Mononuclear cell (primary cell): Measurements from ENCODE around the gene KLK3. TPM values are rescaled to one million over a fixed set of nuclear protein-coding genes. Genes with fewer than 3 reads are reported as not detected.

Source experiments
- H3K27me3 ChIP-seq: 2 replicates; pipeline ENCODE4 v1.6.0; 2011; ENCODE audit warnings: low read length, control low read depth; ENCODE audit not compliant: insufficient read depth
- H3K4me1 ChIP-seq: 2 replicates; pipeline ENCODE4 v1.5.1; 2011; ENCODE audit warnings: mild to moderate bottlenecking, low read length, control low read depth; ENCODE audit not compliant: insufficient read depth
- H3K4me3 ChIP-seq: 2 replicates; pipeline ENCODE4 v1.5.1; 2011; ENCODE audit warnings: mild to moderate bottlenecking, low read length, moderate library complexity
- H3K9me3 ChIP-seq: 2 replicates; pipeline ENCODE4 v1.5.1; 2011; ENCODE audit warnings: low read depth, mild to moderate bottlenecking, control low read depth, low read length
- total RNA-seq: library from RNA; depleted of rRNA; stranded (reverse); fragments of >200 nt; gene quantifications from one replicate; pipeline ENCODE4 v1.2.3, GENCODE V29; 2012

Gene KLK3
- total RNA-seq, 1 donor = 0.31 TPM

- H3K27me3 ChIP-seq = no peaks in the 10 kb centered on the region
- no peaks in the 10 kb centered on the region for H3K9me3 ChIP-seq
- no peaks in the 10 kb centered on the region for H3K4me1 ChIP-seq
- H3K4me3 ChIP-seq = no peak overlapping the region
Measured at GRCh38 chr19:50870417-50871089, 15.8 kb downstream of the KLK3 start.

DNA sequence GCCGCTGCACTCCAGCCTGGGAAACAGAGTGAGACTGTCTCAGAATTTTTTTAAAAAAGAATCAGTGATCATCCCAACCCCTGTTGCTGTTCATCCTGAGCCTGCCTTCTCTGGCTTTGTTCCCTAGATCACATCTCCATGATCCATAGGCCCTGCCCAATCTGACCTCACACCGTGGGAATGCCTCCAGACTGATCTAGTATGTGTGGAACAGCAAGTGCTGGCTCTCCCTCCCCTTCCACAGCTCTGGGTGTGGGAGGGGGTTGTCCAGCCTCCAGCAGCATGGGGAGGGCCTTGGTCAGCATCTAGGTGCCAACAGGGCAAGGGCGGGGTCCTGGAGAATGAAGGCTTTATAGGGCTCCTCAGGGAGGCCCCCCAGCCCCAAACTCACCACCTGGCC is 18.3 kb downstream of the KLK3 start, which contains the start of gene KLK2:
KLK2 (plus strand) TSS at position 384 of the 400 bp plus-strand sequence. CDS start 35 bp downstream, outside the sequence.
- no peak within 1 kb of the TSS for H3K4me3 ChIP-seq
- H3K27me3 ChIP-seq = no peaks in the 10 kb centered on the region
- no peaks in the 10 kb centered on the region for H3K9me3 ChIP-seq
- no peaks in the 10 kb centered on the region for H3K4me1 ChIP-seq

GRCh38 chr19:50874211-50874610 is 19.5 kb downstream of the KLK3 start:
- H3K9me3 ChIP-seq = no peaks in the 10 kb centered on the region
- H3K4me1 ChIP-seq = no peaks in the 10 kb centered on the region
- no peak overlapping the region for H3K4me3 ChIP-seq
- no peaks in the 10 kb centered on the region for H3K27me3 ChIP-seq

DNA sequence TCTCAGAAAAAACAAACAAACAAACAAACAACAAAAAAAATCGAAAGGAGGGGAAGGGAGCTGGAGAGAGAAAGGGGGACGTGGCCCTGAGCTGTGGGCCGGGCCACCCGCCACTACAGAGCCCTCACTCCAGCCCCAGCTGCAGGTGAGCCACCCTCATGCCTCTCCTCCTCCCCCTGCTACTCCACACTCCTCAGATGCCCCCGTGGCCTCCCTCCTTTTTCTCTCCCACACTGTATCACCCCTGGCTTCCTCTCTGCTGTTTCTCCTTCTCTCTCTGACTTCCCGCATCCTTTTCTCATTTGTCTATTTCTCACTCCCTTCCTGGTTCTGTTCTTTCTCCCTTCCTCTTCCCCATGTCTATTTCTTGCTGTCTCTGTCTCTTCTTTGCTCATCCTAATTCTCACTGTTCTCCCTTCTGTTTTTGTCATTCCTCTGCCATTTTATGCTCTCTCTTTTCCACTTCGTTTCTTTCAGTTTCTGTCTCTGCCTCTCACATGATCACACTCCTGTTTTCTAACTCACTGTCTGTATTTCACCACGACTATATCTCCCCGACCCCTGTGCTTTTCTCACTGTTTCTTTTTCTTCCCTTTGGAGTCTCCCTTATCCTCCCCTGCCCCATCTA is 21.2 kb downstream of the KLK3 start:
- Histone ChIP-seq H3K9me3 (no peaks in the 10 kb centered on the region), H3K27me3 (peaks cover 4% of the 10 kb centered on the region), H3K4me3 (no peak overlapping the region), H3K4me1 (no peaks in the 10 kb centered on the region)

- no peak overlapping the region for H3K4me3 ChIP-seq
- H3K27me3 ChIP-seq = peaks cover 4% of the 10 kb centered on the region
- no peaks in the 10 kb centered on the region for H3K4me1 ChIP-seq
- H3K9me3 ChIP-seq = no peaks in the 10 kb centered on the region
Measured at GRCh38 chr19:50876456-50876855, 21.7 kb downstream of the KLK3 start.

DNA sequence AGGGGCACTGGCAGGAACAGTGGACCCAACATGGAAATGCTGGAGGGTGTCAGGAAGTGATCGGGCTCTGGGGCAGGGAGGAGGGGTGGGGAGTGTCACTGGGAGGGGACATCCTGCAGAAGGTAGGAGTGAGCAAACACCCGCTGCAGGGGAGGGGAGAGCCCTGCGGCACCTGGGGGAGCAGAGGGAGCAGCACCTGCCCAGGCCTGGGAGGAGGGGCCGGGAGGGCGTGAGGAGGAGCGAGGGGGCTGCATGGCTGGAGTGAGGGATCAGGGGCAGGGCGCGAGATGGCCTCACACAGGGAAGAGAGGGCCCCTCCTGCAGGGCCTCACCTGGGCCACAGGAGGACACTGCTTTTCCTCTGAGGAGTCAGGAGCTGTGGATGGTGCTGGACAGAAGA is 22.6 kb downstream of the KLK3 start:
- Histone ChIP-seq H3K27me3 (peaks cover 4% of the 10 kb centered on the region), H3K9me3 (no peaks in the 10 kb centered on the region), H3K4me3 (no peak overlapping the region)

GRCh38 chr19:50878851-50879250 is 24.1 kb downstream of the KLK3 start:
- Histone ChIP-seq H3K27me3 (peaks cover 4% of the 10 kb centered on the region), H3K9me3 (no peaks in the 10 kb centered on the region), H3K4me3 (no peak overlapping the region), H3K4me1 (no peaks in the 10 kb centered on the region)

More for the DNA sequence above, 22.6 kb downstream of the KLK3 start:
- H3K4me1 ChIP-seq = no peaks in the 10 kb centered on the region

- H3K27me3 ChIP-seq = peaks cover 4% of the 10 kb centered on the region
- H3K9me3 ChIP-seq = no peaks in the 10 kb centered on the region
- H3K4me1 ChIP-seq = no peaks in the 10 kb centered on the region
- H3K4me3 ChIP-seq = no peak overlapping the region
Measured at GRCh38 chr19:50880241-50880640, 25.5 kb downstream of the KLK3 start.

DNA sequence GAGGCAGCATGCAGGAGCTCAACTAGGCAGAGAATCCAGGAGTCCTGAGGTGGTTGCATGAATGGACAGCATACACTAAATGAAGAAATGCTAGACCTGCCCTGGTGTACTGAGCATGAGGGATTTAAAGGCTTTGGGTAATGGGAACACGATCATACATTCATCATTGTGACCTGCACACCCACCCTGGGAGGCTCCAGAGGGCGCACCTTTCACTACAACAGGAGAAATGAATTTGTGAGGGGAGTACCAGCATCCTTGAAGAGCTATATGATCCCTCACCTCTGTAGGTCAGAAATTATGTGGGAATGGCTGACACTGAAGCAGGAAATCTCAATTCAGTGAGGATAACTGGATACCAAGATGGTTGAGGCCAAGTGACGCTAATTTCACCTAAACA is 27.5 kb downstream of the KLK3 start:
- Histone ChIP-seq H3K4me3 (no peak overlapping the region), H3K4me1 (no peaks in the 10 kb centered on the region), H3K9me3 (no peaks in the 10 kb centered on the region), H3K27me3 (peaks cover 4% of the 10 kb centered on the region)

DNA sequence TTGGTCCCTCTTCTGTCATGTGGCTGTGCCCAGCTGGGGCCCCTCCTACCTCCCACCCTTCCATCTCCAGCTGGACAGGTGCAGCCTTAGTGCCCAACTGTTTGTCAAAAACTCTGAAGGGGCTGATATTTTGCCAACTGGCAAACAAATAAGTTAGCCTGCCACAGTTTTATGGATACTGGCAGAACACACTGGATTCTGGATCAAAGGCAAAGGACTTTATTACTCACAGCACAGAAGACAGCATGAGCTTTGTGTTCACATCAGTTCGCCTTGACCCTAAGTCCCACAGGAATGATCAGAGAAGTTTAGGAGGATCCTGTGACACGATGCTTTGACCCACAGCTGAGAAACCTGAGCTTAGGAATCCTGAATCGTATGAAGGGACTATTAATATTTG is 34.9 kb downstream of the KLK3 start:
- peaks cover 2% of the 10 kb centered on the region for H3K27me3 ChIP-seq
- H3K9me3 ChIP-seq = no peaks in the 10 kb centered on the region
- H3K4me1 ChIP-seq = no peaks in the 10 kb centered on the region
- no peak overlapping the region for H3K4me3 ChIP-seq

DNA sequence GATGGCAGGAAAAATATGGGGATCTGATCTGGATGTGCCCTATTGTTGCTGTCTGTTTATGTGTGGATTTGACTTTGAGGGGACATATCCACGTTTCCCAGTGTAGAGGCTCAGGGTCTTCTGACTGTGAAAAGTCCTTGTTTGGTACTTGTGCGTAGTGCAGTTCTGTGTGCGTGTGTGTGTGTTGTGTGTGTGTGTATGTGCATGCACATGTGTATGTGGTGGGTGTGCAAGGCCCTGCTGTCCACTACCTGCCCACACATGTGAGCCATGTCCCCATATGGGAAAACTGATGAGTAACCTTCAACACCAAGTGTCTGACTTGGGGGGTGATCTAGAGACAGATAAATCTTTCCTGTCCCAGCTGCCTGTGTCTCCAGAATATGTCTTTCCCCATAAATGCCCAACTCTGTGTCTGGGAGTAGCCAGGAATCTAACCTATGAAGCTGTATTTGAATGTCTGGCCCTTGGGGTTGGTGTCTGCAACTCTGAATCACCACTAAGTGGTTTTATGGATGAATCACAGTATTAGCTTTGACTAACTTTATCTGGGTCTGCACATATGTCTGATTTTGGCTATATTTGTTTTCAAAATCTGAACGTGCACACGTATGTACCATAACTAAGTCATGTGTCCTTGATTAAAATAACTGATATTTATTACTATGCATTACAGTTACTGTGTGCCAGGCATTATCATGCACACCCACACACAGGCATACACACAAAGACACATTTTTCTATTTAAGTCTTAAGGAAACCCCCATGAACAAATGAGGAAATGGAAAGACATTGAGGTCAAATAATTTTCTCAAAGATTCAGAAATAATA is 35.9 kb downstream of the KLK3 start:
- Histone ChIP-seq H3K9me3 (no peaks in the 10 kb centered on the region), H3K4me1 (no peaks in the 10 kb centered on the region), H3K27me3 (peaks cover 2% of the 10 kb centered on the region), H3K4me3 (no peak overlapping the region)

- Histone ChIP-seq H3K4me1 (no peaks in the 10 kb centered on the region), H3K9me3 (no peaks in the 10 kb centered on the region), H3K4me3 (no peak overlapping the region), H3K27me3 (peaks cover 2% of the 10 kb centered on the region)
Measured at GRCh38 chr19:50891253-50891625, 36.5 kb downstream of the KLK3 start.

- Histone ChIP-seq H3K4me1 (no peaks in the 10 kb centered on the region), H3K4me3 (no peak overlapping the region), H3K9me3 (no peaks in the 10 kb centered on the region), H3K27me3 (peaks cover 2% of the 10 kb centered on the region)
Measured at GRCh38 chr19:50893047-50893736, 38.5 kb downstream of the KLK3 start.

DNA sequence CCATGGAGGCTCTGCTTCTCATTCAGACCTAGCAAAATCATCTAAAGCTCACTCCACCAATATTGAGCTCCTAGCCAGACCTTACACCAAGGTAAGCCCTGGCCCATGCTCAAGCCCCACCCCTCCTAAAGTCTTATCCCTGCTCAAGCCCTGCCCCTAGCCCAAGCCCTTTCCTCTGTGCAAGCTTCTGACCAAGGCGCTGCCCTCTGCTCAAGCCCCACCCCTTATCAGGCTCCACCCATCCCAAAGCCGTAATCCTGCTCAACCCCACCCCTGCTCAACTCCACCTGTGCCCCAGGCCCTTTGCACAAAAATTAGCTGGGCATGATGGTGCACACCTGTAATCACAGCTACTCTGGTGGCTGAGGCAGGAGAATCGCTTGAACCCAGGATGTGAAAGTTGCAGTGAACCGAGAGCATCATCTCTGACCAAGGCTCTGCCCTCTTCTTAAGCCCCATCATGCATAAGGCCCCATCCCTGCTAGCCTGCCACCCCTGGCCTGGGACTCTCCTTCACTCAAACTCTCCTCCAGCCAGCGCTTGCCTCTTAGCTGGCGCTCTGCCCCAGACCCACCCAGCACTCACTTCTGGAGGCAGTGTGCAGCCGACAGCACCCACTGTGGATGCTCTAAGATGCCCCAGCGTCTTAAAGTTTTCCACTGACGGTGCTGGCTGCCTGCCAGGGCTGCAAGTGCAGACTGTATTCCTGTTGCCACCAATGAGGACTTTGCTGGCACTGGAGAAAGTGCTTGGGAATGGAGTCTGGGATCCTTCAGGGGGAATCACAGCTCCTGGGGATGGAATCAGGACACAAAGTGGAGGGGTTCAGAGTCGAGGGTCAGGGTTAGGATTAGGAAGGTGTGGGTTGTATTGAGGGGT is 40.0 kb downstream of the KLK3 start:
- Histone ChIP-seq H3K27me3 (no peaks in the 10 kb centered on the region), H3K4me3 (no peak overlapping the region), H3K9me3 (no peaks in the 10 kb centered on the region), H3K4me1 (no peaks in the 10 kb centered on the region)
